Panc1 (cell line): ENCODE results near the gene ARHGAP25.

Source experiments
- POLR2AphosphoS5 ChIP-seq: IDR thresholded peaks from 2 replicates; pipeline ENCODE4 v1.6.1; 2012; ENCODE audit warnings: mild to moderate bottlenecking, low read depth, low read length, moderate library complexity
- TF ChIP-seq, protein P1 (sequence below): fragments of 450-650 bp; IDR thresholded peaks from 2 replicates; pipeline ENCODE4 v1.5.1; 2017; ENCODE audit warnings: mild to moderate bottlenecking
- TF ChIP-seq, protein P2 (sequence below), 2 experiments: IDR thresholded peaks; 2 replicates each; pipeline ENCODE4 v1.6.1; 2011 to 2012; ENCODE audit warnings: low read depth in 2 of 2, control low read depth in 1 of 2, low read length in 1 of 2, mild to moderate bottlenecking in 1 of 2, moderate library complexity in 1 of 2; ENCODE audit not compliant: insufficient read depth in 1 of 2

DNA sequence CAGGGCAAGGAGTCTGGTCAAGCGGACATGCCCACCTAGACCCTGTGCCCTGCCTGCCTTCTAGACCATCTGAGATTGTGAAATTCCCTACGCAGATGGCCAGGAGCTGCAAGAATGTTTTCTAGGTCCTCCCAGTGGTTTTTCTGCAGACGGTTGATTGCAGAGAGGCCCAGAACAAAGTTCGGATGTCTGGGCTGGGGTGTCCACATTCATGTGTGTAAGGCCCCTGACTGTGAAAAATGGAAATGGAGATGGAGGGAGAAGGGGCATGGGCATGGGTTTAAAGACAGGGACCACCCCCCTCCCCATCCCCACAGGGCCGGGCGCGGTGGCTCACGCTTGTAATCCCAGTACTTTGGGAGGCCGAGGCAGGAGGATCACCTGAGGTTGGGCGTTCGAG, 11.8 kb downstream of the ARHGAP25 start:
- TF ChIP-seq, protein P1, sequence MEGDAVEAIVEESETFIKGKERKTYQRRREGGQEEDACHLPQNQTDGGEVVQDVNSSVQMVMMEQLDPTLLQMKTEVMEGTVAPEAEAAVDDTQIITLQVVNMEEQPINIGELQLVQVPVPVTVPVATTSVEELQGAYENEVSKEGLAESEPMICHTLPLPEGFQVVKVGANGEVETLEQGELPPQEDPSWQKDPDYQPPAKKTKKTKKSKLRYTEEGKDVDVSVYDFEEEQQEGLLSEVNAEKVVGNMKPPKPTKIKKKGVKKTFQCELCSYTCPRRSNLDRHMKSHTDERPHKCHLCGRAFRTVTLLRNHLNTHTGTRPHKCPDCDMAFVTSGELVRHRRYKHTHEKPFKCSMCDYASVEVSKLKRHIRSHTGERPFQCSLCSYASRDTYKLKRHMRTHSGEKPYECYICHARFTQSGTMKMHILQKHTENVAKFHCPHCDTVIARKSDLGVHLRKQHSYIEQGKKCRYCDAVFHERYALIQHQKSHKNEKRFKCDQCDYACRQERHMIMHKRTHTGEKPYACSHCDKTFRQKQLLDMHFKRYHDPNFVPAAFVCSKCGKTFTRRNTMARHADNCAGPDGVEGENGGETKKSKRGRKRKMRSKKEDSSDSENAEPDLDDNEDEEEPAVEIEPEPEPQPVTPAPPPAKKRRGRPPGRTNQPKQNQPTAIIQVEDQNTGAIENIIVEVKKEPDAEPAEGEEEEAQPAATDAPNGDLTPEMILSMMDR: no peak
- TF ChIP-seq, protein P2, sequence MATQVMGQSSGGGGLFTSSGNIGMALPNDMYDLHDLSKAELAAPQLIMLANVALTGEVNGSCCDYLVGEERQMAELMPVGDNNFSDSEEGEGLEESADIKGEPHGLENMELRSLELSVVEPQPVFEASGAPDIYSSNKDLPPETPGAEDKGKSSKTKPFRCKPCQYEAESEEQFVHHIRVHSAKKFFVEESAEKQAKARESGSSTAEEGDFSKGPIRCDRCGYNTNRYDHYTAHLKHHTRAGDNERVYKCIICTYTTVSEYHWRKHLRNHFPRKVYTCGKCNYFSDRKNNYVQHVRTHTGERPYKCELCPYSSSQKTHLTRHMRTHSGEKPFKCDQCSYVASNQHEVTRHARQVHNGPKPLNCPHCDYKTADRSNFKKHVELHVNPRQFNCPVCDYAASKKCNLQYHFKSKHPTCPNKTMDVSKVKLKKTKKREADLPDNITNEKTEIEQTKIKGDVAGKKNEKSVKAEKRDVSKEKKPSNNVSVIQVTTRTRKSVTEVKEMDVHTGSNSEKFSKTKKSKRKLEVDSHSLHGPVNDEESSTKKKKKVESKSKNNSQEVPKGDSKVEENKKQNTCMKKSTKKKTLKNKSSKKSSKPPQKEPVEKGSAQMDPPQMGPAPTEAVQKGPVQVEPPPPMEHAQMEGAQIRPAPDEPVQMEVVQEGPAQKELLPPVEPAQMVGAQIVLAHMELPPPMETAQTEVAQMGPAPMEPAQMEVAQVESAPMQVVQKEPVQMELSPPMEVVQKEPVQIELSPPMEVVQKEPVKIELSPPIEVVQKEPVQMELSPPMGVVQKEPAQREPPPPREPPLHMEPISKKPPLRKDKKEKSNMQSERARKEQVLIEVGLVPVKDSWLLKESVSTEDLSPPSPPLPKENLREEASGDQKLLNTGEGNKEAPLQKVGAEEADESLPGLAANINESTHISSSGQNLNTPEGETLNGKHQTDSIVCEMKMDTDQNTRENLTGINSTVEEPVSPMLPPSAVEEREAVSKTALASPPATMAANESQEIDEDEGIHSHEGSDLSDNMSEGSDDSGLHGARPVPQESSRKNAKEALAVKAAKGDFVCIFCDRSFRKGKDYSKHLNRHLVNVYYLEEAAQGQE (IDR thresholded peaks at IDR 0.05; ENCODE audit: insufficient read depth in 1 of 2, low read depth in 2 of 2, low read length in 1 of 2): no peak
- no peak for TF ChIP-seq POLR2AphosphoS5
